HL-60/S4 treated with retinoic acid at 250 ng/mL for 4 days and 3 days (cell line): ENCODE measurements around the gene SSBP3.

ENCODE experiments used
- in situ Hi-C: fragments of 300-500 bp; cut with MboI; formaldehyde crosslinking; loops from 2 replicates; pipeline ENCODE4 v1.7.0; 2022; ENCODE audit warnings: low sequenced_read_pairs

The SSBP3 gene

GRCh38 chr1:54314696-54315095, 91.5 kb downstream of the SSBP3 start:
- in situ Hi-C loops, result loop anchor here (25.0 kb wide), 1 partner anchor 173 kb away; no protein-coding TSS in a partner anchor

GRCh38 chr1:54312796-54313316, 93.3 kb downstream of the SSBP3 start:
- in situ Hi-C loops, result loop anchor here (25.0 kb wide), 1 partner anchor 174 kb away; no protein-coding TSS in a partner anchor

- in situ Hi-C loops, result loop anchor here (25.0 kb wide), 1 partner anchor 176 kb away; no protein-coding TSS in a partner anchor
Measured at GRCh38 chr1:54311506-54311905, 94.7 kb downstream of the SSBP3 start.

- in situ Hi-C loops, result loop anchor here (25.0 kb wide), 1 partner anchor 177 kb away; no protein-coding TSS in a partner anchor
Measured at GRCh38 chr1:54310439-54311328, 95.5 kb downstream of the SSBP3 start.

- in situ Hi-C loops, result loop anchor here (25.0 kb wide), 1 partner anchor 178 kb away; no protein-coding TSS in a partner anchor
Measured at GRCh38 chr1:54309631-54310366, 96.4 kb downstream of the SSBP3 start.

GRCh38 chr1:54307305-54307704, 98.9 kb downstream of the SSBP3 start:
- in situ Hi-C loops, result loop anchor here (25.0 kb wide), 1 partner anchor 180 kb away; no protein-coding TSS in a partner anchor

- in situ Hi-C loops, result loop anchor here (25.0 kb wide), 1 partner anchor 181 kb away; no protein-coding TSS in a partner anchor
Measured at GRCh38 chr1:54305906-54306514, 100.2 kb downstream of the SSBP3 start.

- in situ Hi-C loops, result loop anchor here (25.0 kb wide), 1 partner anchor 183 kb away; no protein-coding TSS in a partner anchor
Measured at GRCh38 chr1:54304518-54304917, 101.7 kb downstream of the SSBP3 start.

- in situ Hi-C loops, result loop anchor here (25.0 kb wide), 1 partner anchor 184 kb away; no protein-coding TSS in a partner anchor
Measured at GRCh38 chr1:54302951-54303843, 103.0 kb downstream of the SSBP3 start.

GRCh38 chr1:54302549-54302948, 103.6 kb downstream of the SSBP3 start:
- in situ Hi-C loops, result loop anchor here (25.0 kb wide), 1 partner anchor 185 kb away; no protein-coding TSS in a partner anchor

GRCh38 chr1:54301497-54301896, 104.7 kb downstream of the SSBP3 start:
- in situ Hi-C loops, result loop anchor here (25.0 kb wide), 1 partner anchor 186 kb away; no protein-coding TSS in a partner anchor

- in situ Hi-C loops, result loop anchor here (25.0 kb wide), 1 partner anchor 187 kb away; no protein-coding TSS in a partner anchor
Measured at GRCh38 chr1:54300401-54300800, 105.8 kb downstream of the SSBP3 start.

- in situ Hi-C loops, result no loop called here
Measured at GRCh38 chr1:54299037-54299436, 107.2 kb downstream of the SSBP3 start.

GRCh38 chr1:54298284-54299033, 107.7 kb downstream of the SSBP3 start:
- in situ Hi-C loops, result no loop called here

- in situ Hi-C loops, result no loop called here
Measured at GRCh38 chr1:54297596-54298283, 108.5 kb downstream of the SSBP3 start.

GRCh38 chr1:54296666-54297065, 109.5 kb downstream of the SSBP3 start:
- in situ Hi-C loops, result no loop called here

- in situ Hi-C loops, result no loop called here
Measured at GRCh38 chr1:54294887-54295286, 111.3 kb downstream of the SSBP3 start.
